H9 (cell line): ENCODE measurements around the gene LTF. TPM values are rescaled to one million over a fixed set of nuclear protein-coding genes. Genes with fewer than 3 reads are reported as not detected.

Experiments
- DNase-seq: peaks from one replicate; pipeline ENCODE4 v3.0.0-alpha.2; 2017
- H2AFZ ChIP-seq: one replicate; pipeline ENCODE4 v1.6.1; 2013; ENCODE audit warnings: mild to moderate bottlenecking, low read length, control low read depth, moderate library complexity
- H2AK5ac ChIP-seq: 2 replicates; pipeline ENCODE4 v1.6.1; 2013; ENCODE audit warnings: low read length, control low read depth, mixed read lengths; ENCODE audit not compliant: insufficient read length
- H2BK120ac ChIP-seq: one replicate; pipeline ENCODE4 v1.6.1; 2013; ENCODE audit warnings: low read depth, mild to moderate bottlenecking, low read length, control low read depth, inconsistent platforms; ENCODE audit not compliant: poor library complexity, severe bottlenecking
- H2BK12ac ChIP-seq: 2 replicates; pipeline ENCODE4 v1.6.1; 2013; ENCODE audit warnings: low read length, control low read depth, mixed read lengths, low read depth; ENCODE audit not compliant: insufficient read length
- H2BK15ac ChIP-seq: 2 replicates; pipeline ENCODE4 v1.6.1; 2013; ENCODE audit warnings: low read depth, low read length, control low read depth
- H2BK20ac ChIP-seq: one replicate; pipeline ENCODE4 v1.6.1; 2013; ENCODE audit warnings: low read depth, mild to moderate bottlenecking, low read length, control low read depth, inconsistent platforms; ENCODE audit not compliant: poor library complexity, severe bottlenecking
- H2BK5ac ChIP-seq: 2 replicates; pipeline ENCODE4 v1.6.1; 2013; ENCODE audit warnings: low read length, control low read depth, mixed read lengths; ENCODE audit not compliant: insufficient read length
- H3K14ac ChIP-seq: 2 replicates; pipeline ENCODE4 v1.6.1; 2013; ENCODE audit warnings: low read length, control low read depth; ENCODE audit not compliant: insufficient read depth
- H3K18ac ChIP-seq: 2 replicates; pipeline ENCODE4 v1.6.1; 2013; ENCODE audit warnings: low read depth, mild to moderate bottlenecking, mixed read lengths, low read length, control low read depth; ENCODE audit not compliant: insufficient read length
- H3K23ac ChIP-seq: 2 replicates; pipeline ENCODE4 v1.6.1; 2013; ENCODE audit warnings: low read length, control low read depth, mixed read lengths, low read depth; ENCODE audit not compliant: insufficient read length
- H3K23me2 ChIP-seq: 2 replicates; pipeline ENCODE4 v1.6.1; 2013; ENCODE audit warnings: low read depth, mild to moderate bottlenecking, mixed read lengths, low read length, control low read depth; ENCODE audit not compliant: insufficient read length, poor library complexity, severe bottlenecking
- H3K27ac ChIP-seq: 2 replicates; pipeline ENCODE4 v1.5.1; 2013; ENCODE audit warnings: low read length, control low read depth, mixed read lengths, low read depth; ENCODE audit not compliant: insufficient read length
- H3K27me3 ChIP-seq: 2 replicates; pipeline ENCODE4 v1.6.1; 2013; ENCODE audit warnings: low read length, control low read depth, inconsistent platforms; ENCODE audit not compliant: insufficient read depth
- H3K4ac ChIP-seq: 2 replicates; pipeline ENCODE4 v1.6.1; 2013; ENCODE audit warnings: low read depth, mild to moderate bottlenecking, control low read depth, inconsistent platforms, low read length, moderate library complexity
- H3K4me1 ChIP-seq: 2 replicates; pipeline ENCODE4 v1.6.1; 2013; ENCODE audit warnings: low read length, control low read depth, inconsistent platforms; ENCODE audit not compliant: insufficient read depth
- H3K4me2 ChIP-seq: 2 replicates; pipeline ENCODE4 v1.6.1; 2013; ENCODE audit warnings: low read length, control low read depth, mixed read lengths; ENCODE audit not compliant: insufficient read length, insufficient read depth
- H3K56ac ChIP-seq: 2 replicates; pipeline ENCODE4 v1.6.1; 2013; ENCODE audit warnings: low read depth, mild to moderate bottlenecking, mixed read lengths, low read length, control low read depth; ENCODE audit not compliant: insufficient read length
- H3K79me1 ChIP-seq: 2 replicates; pipeline ENCODE4 v1.6.1; 2013; ENCODE audit warnings: low read depth, mild to moderate bottlenecking, moderate library complexity, low read length, control low read depth, inconsistent platforms; ENCODE audit not compliant: insufficient read depth, poor library complexity, severe bottlenecking
- H3K79me2 ChIP-seq: 2 replicates; pipeline ENCODE4 v1.6.1; 2013; ENCODE audit warnings: low read length, control low read depth, inconsistent platforms; ENCODE audit not compliant: insufficient read depth
- H3K9ac ChIP-seq: 2 replicates; pipeline ENCODE4 v1.6.1; 2013; ENCODE audit warnings: low read length, control low read depth, mixed read lengths; ENCODE audit not compliant: insufficient read length; ENCODE audit errors: extremely low read depth
- H3K9me3 ChIP-seq: one replicate; pipeline ENCODE4 v1.6.1; 2013; ENCODE audit warnings: low read depth, low read length, inconsistent platforms; ENCODE audit not compliant: control insufficient read depth
- H3T11ph ChIP-seq: one replicate; pipeline ENCODE4 v1.6.1; 2013; ENCODE audit warnings: mild to moderate bottlenecking, low read length, control low read depth, inconsistent platforms
- H4K20me1 ChIP-seq: one replicate; pipeline ENCODE4 v1.6.1; 2013; ENCODE audit not compliant: control insufficient read depth, insufficient read length, insufficient read depth
- H4K5ac ChIP-seq: 2 replicates; pipeline ENCODE4 v1.6.1; 2013; ENCODE audit warnings: low read depth, mild to moderate bottlenecking, mixed read lengths, low read length, control low read depth; ENCODE audit not compliant: insufficient read length
- H4K8ac ChIP-seq: replicated peaks from 2 replicates; pipeline ENCODE4 v1.6.1; 2013; ENCODE audit warnings: low read length, control low read depth, mixed read lengths, low read depth; ENCODE audit not compliant: insufficient read length
- H4K91ac ChIP-seq: 2 replicates; pipeline ENCODE4 v1.6.1; 2013; ENCODE audit warnings: low read depth, mild to moderate bottlenecking, moderate library complexity, mixed read lengths, low read length, control low read depth; ENCODE audit not compliant: insufficient read length
- H3K27ac Mint-ChIP-seq, 3 experiments: 2 replicates in 2 of 3; 3 replicates in 1 of 3; pipeline ENCODE4 v1.8.0; 2020 to 2021; ENCODE audit warnings: mixed read lengths in 3 of 3, mild to moderate bottlenecking in 1 of 3, moderate library complexity in 1 of 3
- H3K27me3 Mint-ChIP-seq: 2 replicates; pipeline ENCODE4 v1.8.0; 2021; ENCODE audit warnings: low read depth, mild to moderate bottlenecking, moderate library complexity, mixed read lengths
- H3K36me3 Mint-ChIP-seq, 3 experiments: 2 replicates in 2 of 3; 3 replicates in 1 of 3; pipeline ENCODE4 v1.8.0; 2020 to 2021; ENCODE audit warnings: low read depth in 3 of 3, mixed read lengths in 3 of 3; ENCODE audit not compliant: insufficient read depth in 1 of 3
- H3K4me1 Mint-ChIP-seq, 2 experiments: 2 replicates each; pipeline ENCODE4 v1.8.0; 2020; ENCODE audit warnings: mixed read lengths in 2 of 2
- H3K4me3 Mint-ChIP-seq, 2 experiments: 2 replicates in 1 of 2; 3 replicates in 1 of 2; pipeline ENCODE4 v1.8.0; 2020 to 2021; ENCODE audit warnings: mild to moderate bottlenecking in 2 of 2, mixed read lengths in 2 of 2, moderate library complexity in 1 of 2
- H3K9me3 Mint-ChIP-seq, 2 experiments: 2 replicates in 1 of 2; 3 replicates in 1 of 2; pipeline ENCODE4 v1.8.0; 2020; ENCODE audit warnings: mild to moderate bottlenecking in 2 of 2, mixed read lengths in 2 of 2, moderate library complexity in 1 of 2
- WGBS: extraction: QIAGEN DNeasy Blood & Tissue Kit; methylation state at CpG from one replicate; pipeline ENCODE4 v1.1.7; 2013; ENCODE audit warnings: missing lambda C conversion rate, low lambda C conversion rate, mixed read lengths; ENCODE audit not compliant: insufficient read length; ENCODE audit errors: extremely low coverage; 5-methylcytosine and 5-hydroxymethylcytosine counted together
- total RNA-seq: library from RNA; stranded (reverse); gene quantifications from 2 replicates; pipeline ENCODE4 v1.2.1, GENCODE V29; 2021
- TF ChIP-seq, protein P1 (sequence below): fragments of 200-600 bp; sonication (generic); conservative IDR thresholded peaks from 3 replicates; pipeline ENCODE4 v1.8.0; 2021; ENCODE audit warnings: antibody characterized with exemption, mild to moderate bottlenecking

LTF gene
- total RNA-seq, 1 experiment from 2014 or later = not detected

DNA sequence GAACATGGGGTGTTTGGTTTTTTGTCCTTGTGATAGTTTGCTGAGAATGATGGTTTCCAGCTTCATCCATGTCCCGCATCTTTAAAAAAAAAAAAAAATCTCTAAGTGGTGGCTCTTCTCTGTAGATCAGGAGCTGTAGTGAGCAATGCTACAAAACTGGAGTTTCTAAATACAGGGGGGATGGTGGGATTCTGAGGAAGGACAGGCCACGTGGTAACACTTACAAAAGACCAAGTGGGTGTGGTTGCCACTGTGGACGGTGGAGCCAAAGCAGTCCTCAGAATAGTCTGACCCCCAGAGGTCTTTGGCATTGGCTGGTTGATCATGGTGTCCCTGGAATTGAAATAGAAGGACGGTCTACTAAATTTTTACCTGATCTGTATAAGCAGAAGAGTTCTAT lies 50.0 kb downstream of the LTF start:
- Histone ChIP-seq H2BK5ac (no peak overlapping the region), H2AFZ (no peak overlapping the region), H3K79me1 (no peaks in the 10 kb centered on the region), H4K8ac (no peak overlapping the region), H3K4me2 (no peak overlapping the region), H2BK15ac (no peak overlapping the region), H3K23ac (no peak overlapping the region), H3K9ac (no peak overlapping the region), H3K56ac (no peak overlapping the region), H2BK20ac (no peak overlapping the region), H4K20me1 (no peaks in the 10 kb centered on the region), H3K4me1 (peaks cover 4% of the 10 kb centered on the region; the same call in 1 of the 2 replicates), H3K4ac (no peak overlapping the region), H4K91ac (no peak overlapping the region), H3T11ph (no peak overlapping the region), H3K14ac (no peak overlapping the region), H2AK5ac (no peak overlapping the region), H3K9me3 (no peaks in the 10 kb centered on the region), H2BK12ac (no peak overlapping the region), H3K27me3 (no peaks in the 10 kb centered on the region), H3K27ac (no peak overlapping the region), H4K5ac (no peak overlapping the region), H3K18ac (no peak overlapping the region), H2BK120ac (no peak overlapping the region), H3K79me2 (no peaks in the 10 kb centered on the region), H3K23me2 (no peaks in the 10 kb centered on the region)
- H3K27ac Mint-ChIP-seq = no peak overlapping the region
- H3K4me1 Mint-ChIP-seq = peaks cover 23% of the 10 kb centered on the region in 2 experiments
- H3K36me3 Mint-ChIP-seq = no peaks in the 10 kb centered on the region
- no peaks in the 10 kb centered on the region; a peak in 1 of 5 replicates for H3K9me3 Mint-ChIP-seq
- WGBS = no CpG with 5 or more reads among the region's 4 CpGs
- no peak for DNase-seq
- H3K4me3 Mint-ChIP-seq = no peak overlapping the region
- TF ChIP-seq, protein P1, sequence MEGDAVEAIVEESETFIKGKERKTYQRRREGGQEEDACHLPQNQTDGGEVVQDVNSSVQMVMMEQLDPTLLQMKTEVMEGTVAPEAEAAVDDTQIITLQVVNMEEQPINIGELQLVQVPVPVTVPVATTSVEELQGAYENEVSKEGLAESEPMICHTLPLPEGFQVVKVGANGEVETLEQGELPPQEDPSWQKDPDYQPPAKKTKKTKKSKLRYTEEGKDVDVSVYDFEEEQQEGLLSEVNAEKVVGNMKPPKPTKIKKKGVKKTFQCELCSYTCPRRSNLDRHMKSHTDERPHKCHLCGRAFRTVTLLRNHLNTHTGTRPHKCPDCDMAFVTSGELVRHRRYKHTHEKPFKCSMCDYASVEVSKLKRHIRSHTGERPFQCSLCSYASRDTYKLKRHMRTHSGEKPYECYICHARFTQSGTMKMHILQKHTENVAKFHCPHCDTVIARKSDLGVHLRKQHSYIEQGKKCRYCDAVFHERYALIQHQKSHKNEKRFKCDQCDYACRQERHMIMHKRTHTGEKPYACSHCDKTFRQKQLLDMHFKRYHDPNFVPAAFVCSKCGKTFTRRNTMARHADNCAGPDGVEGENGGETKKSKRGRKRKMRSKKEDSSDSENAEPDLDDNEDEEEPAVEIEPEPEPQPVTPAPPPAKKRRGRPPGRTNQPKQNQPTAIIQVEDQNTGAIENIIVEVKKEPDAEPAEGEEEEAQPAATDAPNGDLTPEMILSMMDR = no peak
- H3K27me3 Mint-ChIP-seq = no peaks in the 10 kb centered on the region; the same call in 1 of the 2 replicates
